T47D (cell line): Measurements from ENCODE around the gene PAPPA2.
"Not testable (repeated sequence)": the region's sequence is repeated elsewhere in the genome, so short reads cannot be mapped to it uniquely, and the experiment has no call there.

Source experiments
- DNase-seq, 2 experiments: peaks; one replicate each; pipeline versions ENCODE4 v3.0.0 to v3.0.0-alpha.2; 2011 to 2012; ENCODE audit warnings: low read depth in 1 of 2, low spot score in 1 of 2
- JUND ChIP-seq: IDR thresholded peaks from 2 replicates; pipeline ENCODE4 v1.6.1; 2012; ENCODE audit warnings: low read depth
- in situ Hi-C: cut with HindIII; loops from 2 replicates; pipeline ENCODE4 v1.10.0; 2016; ENCODE audit warnings: low sequenced_read_pairs, low pct_unique_long_range_greater_than_20kb

PAPPA2 gene

DNA sequence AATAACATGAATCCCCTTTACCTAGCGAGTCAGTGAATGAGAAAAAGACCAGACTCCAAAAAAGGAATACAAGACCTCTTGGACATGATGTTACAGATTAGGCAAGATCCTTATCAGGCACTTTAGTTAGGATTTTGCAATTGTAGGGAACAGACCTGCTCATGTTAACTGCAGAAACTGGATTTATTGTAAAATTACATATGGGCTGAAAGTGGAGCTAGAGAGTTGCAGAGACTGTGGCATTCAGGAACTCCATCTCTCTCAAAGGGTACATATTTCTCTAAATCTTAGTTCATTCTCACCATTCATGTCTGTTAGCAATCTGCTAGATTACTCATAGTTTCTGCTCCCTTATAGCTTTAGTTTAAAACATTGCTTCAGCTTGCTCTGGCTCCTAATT lies 142.2 kb downstream of the PAPPA2 start:
- TF ChIP-seq JUND: no peak
- in situ Hi-C loops: no loop called here
- no peak for DNase-seq

DNA sequence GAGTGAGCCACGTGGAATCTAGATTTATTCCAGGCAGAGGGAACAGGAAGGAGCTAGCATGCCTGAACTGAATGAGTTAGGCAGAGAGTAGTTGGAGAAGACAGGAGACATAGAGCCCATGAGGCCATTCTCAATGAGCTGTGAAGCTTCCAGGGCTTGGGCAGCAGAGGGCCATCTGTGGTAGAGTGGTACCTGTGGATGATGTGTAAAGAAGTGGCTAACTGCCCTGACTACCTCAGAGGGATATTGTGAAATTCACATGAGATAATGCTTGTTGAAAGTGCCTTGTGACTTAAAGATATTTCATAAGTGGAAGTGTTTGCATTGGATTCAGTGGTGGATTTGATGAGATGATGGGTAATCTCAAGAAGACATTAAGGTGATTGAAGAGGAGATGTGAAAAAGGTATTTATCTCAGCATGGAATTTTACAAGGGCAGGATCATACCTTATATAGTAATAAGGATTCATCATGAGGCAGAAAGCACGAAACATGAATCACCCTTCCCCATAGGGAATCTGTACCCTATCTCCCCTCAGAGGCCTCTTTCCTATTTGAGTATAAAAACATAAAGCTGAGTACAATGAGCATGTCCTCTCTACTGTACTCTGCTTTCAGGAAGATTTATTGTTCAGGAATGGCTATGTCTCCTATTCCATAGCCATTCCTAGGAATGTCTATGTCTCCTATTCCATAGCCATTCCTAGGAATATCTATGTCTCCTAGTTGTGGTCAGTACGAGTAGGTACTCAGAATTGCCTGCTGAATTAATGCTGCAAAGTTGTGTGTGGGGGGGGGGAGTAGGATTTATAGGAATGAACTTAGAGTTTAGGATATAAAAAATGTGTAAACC lies 146.8 kb downstream of the PAPPA2 start:
- in situ Hi-C loops: no loop called here
- no peak for TF ChIP-seq JUND
- no peak for DNase-seq

DNA sequence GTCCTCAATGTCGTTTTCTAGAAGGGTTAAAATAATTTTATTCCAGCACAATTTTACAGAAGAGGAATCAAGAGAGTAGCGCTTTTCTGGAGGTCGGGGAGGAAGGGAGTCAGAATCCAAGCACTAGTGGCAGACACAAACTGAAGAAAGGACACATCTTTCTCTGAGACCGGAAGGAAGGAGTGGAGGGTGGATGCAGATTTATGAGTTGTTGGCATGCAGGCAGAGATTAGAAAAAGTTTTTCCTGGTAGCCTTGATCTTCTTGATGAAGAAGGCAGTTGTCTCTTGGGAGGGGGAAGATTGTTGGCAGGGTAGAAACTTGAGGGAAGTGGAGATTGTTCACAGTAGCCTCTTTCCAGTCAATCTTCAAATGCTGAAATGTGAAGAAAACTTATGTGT lies 149.8 kb downstream of the PAPPA2 start:
- DNase-seq: no peak
- in situ Hi-C loops: no loop called here
- no peak for TF ChIP-seq JUND

DNA sequence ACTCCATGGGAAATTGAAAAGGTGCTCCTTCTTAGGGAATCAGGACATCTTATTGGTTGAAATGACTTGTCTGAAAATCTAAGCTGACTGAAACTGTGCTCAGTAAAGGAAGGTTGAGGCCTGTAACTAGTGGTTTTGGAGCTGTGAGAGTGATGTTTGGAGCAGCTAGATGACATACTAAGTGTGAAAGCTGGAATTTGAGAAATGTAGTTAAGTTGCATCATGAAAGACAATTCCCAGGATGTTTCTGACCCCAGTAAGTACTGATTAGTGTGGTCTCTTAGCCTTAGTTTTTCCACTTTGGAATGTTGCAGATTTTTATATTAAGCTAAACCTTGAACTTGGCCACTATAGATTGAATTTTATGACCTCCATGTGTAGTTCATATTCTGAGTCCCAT lies 154.9 kb downstream of the PAPPA2 start:
- no peak for TF ChIP-seq JUND
- in situ Hi-C loops: no loop called here
- DNase-seq: no peak

DNA sequence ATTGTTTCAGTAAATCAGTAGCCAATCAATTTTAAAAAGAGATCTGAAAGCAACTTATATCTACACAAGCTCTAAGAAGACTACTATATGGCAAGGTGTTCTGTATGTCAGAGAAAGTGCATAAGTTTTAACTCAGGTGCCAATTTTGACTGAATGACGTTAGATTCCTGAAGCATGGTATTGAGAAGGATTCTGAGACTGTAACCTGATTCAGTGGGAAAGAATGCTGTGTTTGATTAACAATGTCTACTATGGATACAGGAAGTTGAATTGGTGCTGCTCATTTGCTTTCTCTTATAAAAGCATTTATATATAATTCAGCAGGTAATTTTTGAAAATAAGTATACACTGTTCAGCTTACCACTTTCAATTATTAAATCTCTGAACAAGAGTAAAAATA lies 156.3 kb downstream of the PAPPA2 start:
- TF ChIP-seq JUND: no peak
- in situ Hi-C loops: no loop called here
- DNase-seq: no peak

DNA sequence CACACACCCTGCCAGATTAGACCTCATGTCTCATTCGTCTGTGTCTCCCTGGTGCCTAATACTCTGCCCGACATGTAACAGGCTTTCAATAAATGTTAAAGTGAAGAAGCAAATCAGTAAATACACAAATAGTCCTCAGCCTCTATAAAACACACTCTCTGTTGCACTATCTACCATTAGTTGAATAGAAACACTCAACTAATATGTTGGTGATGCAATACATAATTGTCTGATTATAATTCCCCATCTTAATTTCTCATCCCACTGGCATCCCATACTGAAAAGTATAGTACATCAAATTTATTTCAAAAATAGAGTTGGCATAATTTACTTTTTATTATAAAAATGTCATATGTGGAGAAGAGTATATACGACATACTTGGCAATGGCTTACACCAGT lies 162.4 kb downstream of the PAPPA2 start:
- DNase-seq: no peak
- in situ Hi-C loops: no loop called here
- TF ChIP-seq JUND: no peak

DNA sequence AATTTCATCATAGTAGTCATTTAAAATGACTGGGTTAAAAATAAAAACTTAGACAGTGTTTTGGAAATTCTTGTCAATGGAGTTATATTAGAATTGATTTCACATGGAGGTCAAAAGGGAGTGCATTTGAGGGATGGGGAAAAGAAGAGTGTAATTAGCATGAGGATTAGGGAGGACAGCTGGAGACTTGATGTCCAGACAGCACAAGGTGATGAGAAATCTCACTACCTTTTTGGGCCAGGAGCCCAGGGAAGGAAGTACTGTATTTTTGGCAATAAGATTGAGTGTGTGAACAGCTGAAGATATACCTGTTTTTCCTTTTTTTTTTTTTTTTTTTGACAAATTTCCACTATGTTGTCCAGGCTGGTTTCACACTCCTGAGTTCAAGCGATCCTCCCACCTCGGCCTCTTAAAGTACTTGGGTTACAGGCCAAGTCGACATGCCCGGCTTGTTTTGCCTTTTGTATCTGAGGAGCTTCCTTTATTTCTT lies 163.6 kb downstream of the PAPPA2 start:
- no peak for DNase-seq
- in situ Hi-C loops: no loop called here
- no peak for TF ChIP-seq JUND

DNA sequence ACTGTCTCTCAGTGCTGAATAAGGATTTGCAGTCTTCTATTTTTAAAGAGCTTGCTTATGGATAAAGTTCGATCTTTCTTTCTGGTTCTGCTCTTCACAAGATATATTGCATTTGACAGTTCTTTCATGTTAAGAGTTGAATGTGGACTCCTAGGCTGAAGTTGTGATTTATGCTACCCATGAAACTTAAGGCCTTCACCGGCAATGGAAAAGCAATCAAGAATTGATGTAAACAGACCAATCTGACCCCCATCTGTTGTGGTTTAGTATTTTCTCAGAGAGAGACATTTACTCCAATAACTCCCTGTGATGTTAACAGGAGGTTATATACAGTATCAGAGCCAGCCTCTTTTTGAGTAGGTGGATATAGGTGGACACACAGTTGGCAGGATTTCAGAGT lies 165.8 kb downstream of the PAPPA2 start:
- in situ Hi-C loops: no loop called here
- DNase-seq: no peak
- TF ChIP-seq JUND: no peak

DNA sequence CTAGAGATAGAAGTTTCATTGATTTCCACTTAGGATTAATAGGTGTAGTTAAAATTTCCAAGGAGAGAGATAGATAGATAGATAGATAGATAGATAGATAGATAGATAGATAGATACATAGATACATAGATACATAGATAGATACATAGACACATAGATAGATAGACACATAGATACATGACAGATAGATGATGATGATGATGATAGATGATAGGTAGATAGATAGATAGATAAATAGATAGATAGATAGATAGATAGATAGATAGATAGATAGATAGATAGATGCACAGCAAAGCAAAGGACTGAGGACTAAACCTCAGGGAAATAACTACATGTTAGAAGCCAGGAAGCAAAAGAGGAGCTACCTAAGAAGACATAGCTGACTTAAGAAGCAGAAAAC lies 171.8 kb downstream of the PAPPA2 start:
- in situ Hi-C loops, DNase-seq: not testable (repeated sequence)

DNA sequence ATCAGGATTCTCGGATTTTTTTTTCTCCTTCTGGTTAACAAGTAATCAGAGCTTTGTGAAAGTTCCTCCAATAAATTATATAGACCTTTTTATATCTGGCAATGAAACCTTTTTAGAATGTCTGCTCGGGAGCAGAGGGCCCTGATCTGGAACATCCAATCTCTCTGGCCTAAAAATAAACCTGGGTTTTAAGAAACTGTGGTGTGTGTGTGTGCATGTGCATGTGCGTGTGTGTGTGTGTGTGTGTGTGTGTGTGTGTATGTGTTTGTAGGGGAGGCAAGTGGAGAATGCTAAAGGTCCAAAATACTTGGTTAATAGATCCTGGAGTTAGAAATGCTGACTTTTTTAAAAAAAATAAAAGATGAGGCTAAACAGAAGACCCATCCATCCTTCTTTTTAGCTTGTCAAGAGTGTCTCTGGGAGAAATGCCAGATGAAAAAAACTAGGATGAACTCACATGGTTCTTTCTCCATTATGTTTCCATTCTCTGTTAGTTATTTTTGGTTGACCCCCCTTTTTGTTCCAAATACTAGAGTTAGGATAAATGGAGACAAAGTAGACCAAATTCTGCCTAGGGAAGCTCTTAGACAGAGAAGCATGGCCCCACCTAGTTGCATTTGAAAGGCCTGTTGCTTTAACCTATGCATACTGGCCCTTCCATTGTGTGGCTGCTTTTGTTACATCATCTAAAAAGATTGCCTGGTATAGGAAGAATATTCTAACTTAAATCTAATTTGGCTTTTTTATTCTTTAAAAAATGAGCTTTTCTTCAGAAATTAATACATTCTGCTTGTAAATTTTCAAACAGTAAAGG lies 175.9 kb downstream of the PAPPA2 start:
- in situ Hi-C loops: no loop called here
- DNase-seq: no peak
- no peak for TF ChIP-seq JUND

DNA sequence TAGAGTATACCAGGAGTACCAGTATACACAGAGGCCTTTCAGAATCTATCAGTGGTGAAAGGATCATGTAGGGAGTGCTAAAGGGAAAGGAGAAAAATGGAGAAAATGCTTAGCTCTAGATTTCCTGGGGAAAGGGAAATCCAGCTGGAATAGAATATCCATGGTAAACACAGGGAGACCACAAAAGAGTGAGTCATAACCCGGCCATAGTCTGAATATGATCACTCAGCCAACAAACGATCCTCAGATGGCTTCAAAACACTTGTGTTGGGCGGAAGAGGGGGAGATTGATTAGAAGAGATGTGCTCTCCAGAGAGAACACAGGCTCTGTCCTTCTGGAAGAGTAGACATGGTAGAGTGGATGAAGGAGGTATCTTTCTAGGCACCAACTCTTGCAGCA lies 180.6 kb downstream of the PAPPA2 start:
- no peak for DNase-seq
- no peak for TF ChIP-seq JUND
- in situ Hi-C loops: no loop called here

DNA sequence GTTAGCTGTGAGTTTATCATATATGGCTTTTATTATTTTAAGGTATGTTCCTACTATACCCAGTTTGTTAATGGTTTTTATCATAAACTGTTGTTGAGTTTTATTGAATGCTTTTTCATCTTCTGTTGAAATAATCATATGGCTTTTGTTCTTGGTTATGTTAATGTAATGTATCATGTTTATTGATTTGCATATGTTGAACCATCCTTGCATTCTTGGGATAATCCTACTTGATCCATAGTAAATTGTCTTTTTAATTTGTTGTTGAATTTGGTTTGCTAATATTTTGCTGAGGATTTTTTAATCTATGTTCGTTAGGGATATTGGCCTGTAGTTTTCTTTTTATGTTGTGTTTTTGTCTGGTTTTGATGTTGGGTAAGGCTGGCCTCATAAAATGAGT lies 185.6 kb downstream of the PAPPA2 start:
- in situ Hi-C loops: no loop called here
- no peak for DNase-seq
- no peak for TF ChIP-seq JUND
